ENCODE data around the gene CLPSL1. TPM values are rescaled to one million over a fixed set of nuclear protein-coding genes. Genes with fewer than 3 reads are reported as not detected.

CLPSL1 gene
- total and polyA plus RNA-seq, 2 donors (not counting 1 experiment from before 2014, with no cell fraction given), result not detected

- peaks cover 19 to 28% of the 10 kb centered on the region in 2 donors for H3K4me1 ChIP-seq (ENCODE audit: control insufficient read depth in 2 of 2, insufficient read depth in 2 of 2, low read length in 2 of 2)
Measured at GRCh38 chr6:35769211-35769610, 11.6 kb upstream of the CLPSL1 start.

GRCh38 chr6:35771343-35771627 is 9.5 kb upstream of the CLPSL1 start:
- peak overlapping the region; percentile 90 for H3K27ac Mint-ChIP-seq
- ATAC-seq (ENCODE audit: low read depth) (no peak), DNase-seq (no peak)
- H3K9me3 Mint-ChIP-seq (ENCODE audit: insufficient read depth), result no peaks in the 10 kb centered on the region
- H3K9ac ChIP-seq (ENCODE audit: low read length), result peak overlapping the region; percentile 12
- CTCF ChIA-PET, result interaction anchor here (1.5 to 1.6 kb wide), 3 partner anchors 12 to 35 kb away, joined by 3 to 5 read pairs (median 4); no protein-coding TSS in a partner anchor
- peak overlapping the region; percentile 71 for H3K4me3 Mint-ChIP-seq
- H3K4me2 ChIP-seq (replicated peaks; ENCODE audit: low read depth, low read length, poor library complexity, severe bottlenecking), result peak overlapping the region; percentile 66
- H3K9me3 ChIP-seq (ENCODE audit: control extremely low read depth in 1 of 3, control insufficient read depth in 2 of 3, insufficient read depth in 1 of 3, low read length in 2 of 3), result no peaks in the 10 kb centered on the region
- H4K20me1 ChIP-seq (ENCODE audit: control insufficient read depth, insufficient read depth, low read length, poor library complexity, severe bottlenecking), result no peaks in the 10 kb centered on the region
- 20% methylated on average over 1 of the region's 5 CpGs for WGBS (ENCODE audit: insufficient coverage)
- TF ChIP-seq CTCF (IDR thresholded peaks at IDR 0.05) (no peak), EZH2 (IDR thresholded peaks at IDR 0.05; ENCODE audit: borderline replicate concordance, insufficient read depth, low read depth, low read length, poor library complexity, severe bottlenecking) (no peak)
- H3K4me1 Mint-ChIP-seq, result peaks cover 30% of the 10 kb centered on the region
- H3K4me1 ChIP-seq (ENCODE audit: control insufficient read depth in 2 of 2, insufficient read depth in 2 of 2, low read length in 2 of 2), result peaks cover 15 to 28% of the 10 kb centered on the region in 2 donors
- no peaks in the 10 kb centered on the region for H3K36me3 ChIP-seq (replicated peaks in 1 of 2; ENCODE audit: control extremely low read depth in 1 of 2, control insufficient read depth in 1 of 2, extremely low read depth in 1 of 2, insufficient read depth in 2 of 2, low read length in 1 of 2)
- POLR2A ChIA-PET, result interaction anchor here (0.6 kb wide), 1 partner anchor 299 kb away, joined by 3 read pairs; no protein-coding TSS in a partner anchor
- H3K27ac ChIP-seq (ENCODE audit: low read length in 2 of 2), result peak overlapping the region; percentile 25 to 67
- no peaks in the 10 kb centered on the region for H3K27me3 Mint-ChIP-seq
- H3K27me3 ChIP-seq (replicated peaks in 1 of 4; ENCODE audit: control extremely low read depth in 1 of 4, control insufficient read depth in 3 of 4, insufficient read depth in 4 of 4, low read length in 3 of 4), result no peaks in the 10 kb centered on the region
- intact Hi-C loops (cut with micrococcal nuclease), result no loop called here
- H3K4me3 ChIP-seq (ENCODE audit: control extremely low read depth in 1 of 5, extremely low read depth in 1 of 5, insufficient read depth in 1 of 5, low read depth in 2 of 5, low read length in 4 of 5), result no peak overlapping the region
- no peaks in the 10 kb centered on the region for H3K79me2 ChIP-seq (ENCODE audit: control insufficient read depth, insufficient read depth, low read length)
- H2AFZ ChIP-seq (ENCODE audit: insufficient read depth, low read depth, low read length, poor library complexity, severe bottlenecking), result peak overlapping the region; percentile 61

More at GRCh38 chr6:35769211-35769610, 11.6 kb upstream of the CLPSL1 start:
- H3K79me2 ChIP-seq (ENCODE audit: control insufficient read depth, insufficient read depth, low read length), result no peaks in the 10 kb centered on the region
- intact Hi-C loops (cut with micrococcal nuclease), result no loop called here
- Mint-ChIP-seq H3K27ac (no peak overlapping the region), H3K9me3 (ENCODE audit: insufficient read depth) (no peaks in the 10 kb centered on the region), H3K4me1 (peaks cover 30% of the 10 kb centered on the region), H3K4me3 (no peak overlapping the region), H3K27me3 (peaks cover 7% of the 10 kb centered on the region)
- no peak for DNase-seq
- no peak overlapping the region for H3K4me3 ChIP-seq (ENCODE audit: control extremely low read depth in 1 of 5, extremely low read depth in 1 of 5, insufficient read depth in 1 of 5, low read depth in 2 of 5, low read length in 4 of 5)
- H2AFZ ChIP-seq (ENCODE audit: insufficient read depth, low read depth, low read length, poor library complexity, severe bottlenecking), result no peak overlapping the region
- no peak overlapping the region for H3K9ac ChIP-seq (ENCODE audit: low read length)
- ATAC-seq (ENCODE audit: low read depth), result no peak
- no peak overlapping the region for H3K4me2 ChIP-seq (replicated peaks; ENCODE audit: low read depth, low read length, poor library complexity, severe bottlenecking)
- ChIA-PET CTCF (no interaction called here), POLR2A (no interaction called here)
- WGBS (ENCODE audit: insufficient coverage), result 100% methylated on average over 2 of the region's 4 CpGs
- H4K20me1 ChIP-seq (ENCODE audit: control insufficient read depth, insufficient read depth, low read length, poor library complexity, severe bottlenecking), result no peaks in the 10 kb centered on the region
- TF ChIP-seq EZH2 (IDR thresholded peaks at IDR 0.05; ENCODE audit: borderline replicate concordance, insufficient read depth, low read depth, low read length, poor library complexity, severe bottlenecking) (no peak), CTCF (IDR thresholded peaks at IDR 0.05) (no peak)
- no peaks in the 10 kb centered on the region for H3K36me3 ChIP-seq (replicated peaks in 1 of 2; ENCODE audit: control extremely low read depth in 1 of 2, control insufficient read depth in 1 of 2, extremely low read depth in 1 of 2, insufficient read depth in 2 of 2, low read length in 1 of 2)
- H3K27me3 ChIP-seq (replicated peaks in 1 of 4; ENCODE audit: control extremely low read depth in 1 of 4, control insufficient read depth in 3 of 4, insufficient read depth in 4 of 4, low read length in 3 of 4), result peaks cover 0 to 11% (median 3%) of the 10 kb centered on the region in 4 experiments
- no peaks in the 10 kb centered on the region for H3K9me3 ChIP-seq (ENCODE audit: control extremely low read depth in 1 of 3, control insufficient read depth in 2 of 3, insufficient read depth in 1 of 3, low read length in 2 of 3)
- H3K27ac ChIP-seq (ENCODE audit: low read length in 2 of 2), result no peak overlapping the region
